NCI-H1436 (cell line): ENCODE results near the gene KDM2A.
A peak's percentile ranks its signal among the peaks of the same experiment; 100 is the strongest.

Experiments
- DNase-seq: peaks from one replicate; lab custom pipeline; 2025; lab: John Stamatoyannopoulos, UW

The KDM2A gene

GRCh38 chr11:67261946-67262681, 143.1 kb downstream of the KDM2A start:
- DNase-seq: no peak

GRCh38 chr11:67262731-67263675, 143.9 kb downstream of the KDM2A start:
- peak; percentile 65 for DNase-seq

GRCh38 chr11:67264260-67264659, 145.2 kb downstream of the KDM2A start:
- no peak for DNase-seq

GRCh38 chr11:67264877-67265632, 146.0 kb downstream of the KDM2A start:
- no peak for DNase-seq

- no peak for DNase-seq
These were observed 146.8 kb downstream of the KDM2A start for GRCh38 chr11:67265633-67266448.

- DNase-seq: no peak
These were observed 147.6 kb downstream of the KDM2A start, which contains the start of gene GRK2 for GRCh38 chr11:67266449-67267187. GRK2 (plus strand) TSS chr11:67266473; CDS start chr11:67266700, 227 bp downstream.

- DNase-seq: no peak
These were observed 148.4 kb downstream of the KDM2A start for GRCh38 chr11:67267188-67268080.

- DNase-seq: no peak
These were observed 149.3 kb downstream of the KDM2A start for GRCh38 chr11:67268081-67268961.

- no peak for DNase-seq
These were observed 149.9 kb downstream of the KDM2A start for GRCh38 chr11:67268962-67269268.

GRCh38 chr11:67269401-67270255, 150.6 kb downstream of the KDM2A start:
- no peak for DNase-seq

- DNase-seq: no peak
These were observed 151.5 kb downstream of the KDM2A start for GRCh38 chr11:67270256-67271204.

- no peak for DNase-seq
These were observed 152.1 kb downstream of the KDM2A start for GRCh38 chr11:67271205-67271540.

- DNase-seq: peak; percentile 70
These were observed 152.7 kb downstream of the KDM2A start for GRCh38 chr11:67271541-67272284.

GRCh38 chr11:67272327-67273259, 153.5 kb downstream of the KDM2A start:
- DNase-seq: no peak
